WTC11 (cell line): Measurements from ENCODE around the gene PPP1R37.

ENCODE experiments used
- AFF4 ChIP-seq: sonication (generic); formaldehyde crosslinking; IDR thresholded peaks from 2 replicates; pipeline ENCODE4 v1.8.1; 2023; ENCODE audit warnings: mild to moderate bottlenecking, missing genetic modification reagents, borderline replicate concordance
- CTCF ChIP-seq: fragments of 200-600 bp; IDR thresholded peaks from 2 replicates; pipeline ENCODE4 v1.8.0; 2022; ENCODE audit warnings: antibody characterized with exemption
- ESRRA ChIP-seq: sonication (generic); formaldehyde crosslinking; IDR thresholded peaks from 2 replicates; pipeline ENCODE4 v1.8.1; 2022; ENCODE audit warnings: mild to moderate bottlenecking, missing genetic modification reagents, borderline replicate concordance
- ETV6 ChIP-seq: sonication (generic); formaldehyde crosslinking; IDR thresholded peaks from 2 replicates; pipeline ENCODE4 v1.8.1; 2022; ENCODE audit warnings: mild to moderate bottlenecking, missing genetic modification reagents
- GABPB1 ChIP-seq: sonication (generic); formaldehyde crosslinking; IDR thresholded peaks from 2 replicates; pipeline ENCODE4 v1.8.1; 2023; ENCODE audit warnings: mild to moderate bottlenecking, missing genetic modification reagents
- KAT7 ChIP-seq: sonication (generic); formaldehyde crosslinking; IDR thresholded peaks from 2 replicates; pipeline ENCODE4 v1.8.1; 2023; ENCODE audit warnings: missing genetic modification reagents, mild to moderate bottlenecking, borderline replicate concordance
- NR1H2 ChIP-seq: sonication (generic); formaldehyde crosslinking; IDR thresholded peaks from 2 replicates; pipeline ENCODE4 v1.9.0; 2021; ENCODE audit warnings: mild to moderate bottlenecking, moderate library complexity, missing genetic modification reagents
- ZNF512 ChIP-seq: sonication (generic); formaldehyde crosslinking; IDR thresholded peaks from 2 replicates; pipeline ENCODE4 v1.8.1; 2022; ENCODE audit warnings: missing genetic modification reagents, borderline replicate concordance
- ZNF532 ChIP-seq: fragments of 250-450 bp; sonication (Bioruptor Pico); IDR thresholded peaks from 2 replicates; pipeline ENCODE4 v1.9.0; 2021; ENCODE audit warnings: mild to moderate bottlenecking, borderline replicate concordance

- no peak for TF ChIP-seq CTCF
- no peak for TF ChIP-seq NR1H2 (CRISPR knock-in tag)
- TF ChIP-seq ESRRA (CRISPR knock-in tag) = no peak
- TF ChIP-seq KAT7 (CRISPR knock-in tag) = no peak
- no peak for TF ChIP-seq ZNF532 (CRISPR knock-in tag)
- TF ChIP-seq AFF4 (CRISPR knock-in tag) = no peak
- TF ChIP-seq ETV6 (CRISPR knock-in tag) = no peak
- TF ChIP-seq GABPB1 (CRISPR knock-in tag) = no peak
- TF ChIP-seq ZNF512 (CRISPR knock-in tag) = no peak
Observed at GRCh38 chr19:45154064-45154827, 61.3 kb downstream of the PPP1R37 start.
